GM12892 (cell line): ENCODE measurements around the gene FOXK2.

Experiments
- POLR2A ChIP-seq: IDR thresholded peaks from 2 replicates; pipeline ENCODE4 v1.6.1; 2011; ENCODE audit warnings: low read depth, low read length, control low read depth
- POLR2AphosphoS5 ChIP-seq: IDR thresholded peaks from 2 replicates; pipeline ENCODE4 v1.6.1; 2011; ENCODE audit warnings: low read depth, low read length, control low read depth
- TAF1 ChIP-seq: IDR thresholded peaks from 2 replicates; pipeline ENCODE4 v1.6.1; 2011; ENCODE audit warnings: low read depth, mild to moderate bottlenecking, control low read depth, low read length, borderline replicate concordance

DNA sequence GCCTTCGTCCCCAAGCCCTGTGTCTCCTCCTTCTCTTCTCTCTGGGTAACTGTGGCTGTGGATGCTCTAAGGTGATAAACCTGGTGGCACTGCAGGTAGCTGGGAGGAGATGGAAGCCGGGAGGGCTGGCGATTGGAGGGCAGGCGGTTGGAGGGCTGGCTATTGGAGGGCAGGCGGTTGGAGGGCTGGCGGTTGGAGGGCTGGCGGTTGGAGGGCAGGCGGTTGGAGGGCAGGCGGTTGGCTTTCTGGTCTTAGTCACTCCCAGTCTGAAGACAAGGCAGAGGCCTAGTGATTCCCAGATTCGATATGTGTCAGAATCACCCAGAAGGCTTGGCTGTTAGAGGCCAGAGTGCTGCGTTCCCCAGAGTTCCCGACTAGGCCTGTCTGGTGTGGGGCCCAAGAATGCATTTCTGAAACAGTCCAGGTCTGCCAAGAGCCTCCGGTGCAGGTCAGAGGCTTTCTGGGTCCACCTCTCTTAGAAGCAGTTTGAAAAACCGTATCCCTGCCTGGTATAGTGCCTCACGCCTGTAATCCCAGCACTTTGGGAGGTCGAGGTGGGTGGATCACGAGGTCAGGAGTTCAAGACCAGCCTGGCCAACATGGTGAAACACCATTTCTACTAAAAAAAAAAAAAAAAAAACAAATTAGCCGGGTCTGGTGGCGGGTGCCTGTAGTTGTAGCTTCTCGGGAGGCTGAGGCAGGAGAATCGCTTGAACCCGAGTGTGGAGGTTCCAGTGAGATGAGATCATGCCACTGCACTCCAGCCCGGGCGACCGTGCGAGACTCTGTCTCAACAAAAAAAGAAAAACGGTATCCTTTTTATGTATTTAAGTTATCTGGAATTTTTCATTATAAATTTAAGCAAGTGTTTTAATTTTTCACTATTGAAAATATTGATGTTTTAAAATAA lies 69.0 kb downstream of the FOXK2 start:
- TF ChIP-seq TAF1 (no peak), POLR2AphosphoS5 (no peak), POLR2A (no peak)
